CD4-positive, alpha-beta T cell (primary cell): ENCODE measurements around the gene RSPO1. TPM values are rescaled to one million over a fixed set of nuclear protein-coding genes. Genes with fewer than 3 reads are reported as not detected.

ENCODE experiments used
- ATAC-seq: fragments of 200-7000 bp; cut with Tn5 transposase; one replicate; pipeline ENCODE4 v1.10.0; 2022; ENCODE audit warnings: mild to moderate bottlenecking; ENCODE audit not compliant: poor library complexity
- CTCF ChIA-PET: fragments of 350-600 bp; sonication (Branson Sonifier 250); formaldehyde crosslinking; loops from one replicate; lab custom pipeline; 2021; ENCODE audit warnings: antibody characterized with exemption, inconsistent platforms; lab: Charles Lee
- POLR2A ChIA-PET: fragments of 350-600 bp; sonication (Branson Sonifier 250); formaldehyde crosslinking; loops from one replicate; lab custom pipeline; 2021; ENCODE audit warnings: antibody characterized with exemption, inconsistent platforms; lab: Charles Lee
- DNase-seq, 14 experiments: peaks; one replicate each; pipeline ENCODE4 v3.0.0-alpha.2; 2013 to 2020; ENCODE audit warnings: mixed read lengths in 2 of 14
- H3K27ac ChIP-seq, 2 donors: one replicate each; pipeline versions ENCODE4 v1.5.1 to v1.7.0; 2013; ENCODE audit warnings: low read length in 2 of 2, low read depth in 1 of 2, mild to moderate bottlenecking in 1 of 2
- H3K27me3 ChIP-seq, 2 experiments: 1 replicate in 1 of 2; 2 replicates in 1 of 2; pipeline versions ENCODE4 v1.6.1 to v1.7.0; 2013; ENCODE audit warnings: low read length in 2 of 2, control low read depth in 1 of 2, mild to moderate bottlenecking in 1 of 2, moderate library complexity in 1 of 2; ENCODE audit not compliant: insufficient read depth in 2 of 2, control insufficient read depth in 1 of 2
- H3K36me3 ChIP-seq: one replicate; pipeline ENCODE4 v1.6.1; 2013; ENCODE audit warnings: low read length, control low read depth; ENCODE audit not compliant: insufficient read depth
- H3K4me1 ChIP-seq: one replicate; pipeline ENCODE4 v1.6.1; 2013; ENCODE audit warnings: low read length, control low read depth; ENCODE audit not compliant: insufficient read depth
- H3K4me3 ChIP-seq: one replicate; pipeline ENCODE4 v1.5.1; 2013; ENCODE audit warnings: mild to moderate bottlenecking, low read length, moderate library complexity
- H3K9me3 ChIP-seq, 2 experiments: 1 replicate in 1 of 2; 2 replicates in 1 of 2; pipeline versions ENCODE4 v1.6.1 to v1.7.0; 2013; ENCODE audit warnings: low read length in 2 of 2, mild to moderate bottlenecking in 2 of 2, control low read depth in 1 of 2, moderate library complexity in 1 of 2; ENCODE audit not compliant: control insufficient read depth in 1 of 2, insufficient read depth in 1 of 2
- H3K27ac Mint-ChIP-seq: one replicate; pipeline ENCODE4 v1.8.0; 2020; ENCODE audit warnings: mixed read lengths
- H3K27me3 Mint-ChIP-seq: one replicate; pipeline ENCODE4 v1.8.0; 2021; ENCODE audit warnings: mixed read lengths
- H3K36me3 Mint-ChIP-seq: one replicate; pipeline ENCODE4 v1.8.0; 2021; ENCODE audit warnings: low read depth, mixed read lengths
- H3K4me1 Mint-ChIP-seq: one replicate; pipeline ENCODE4 v1.8.0; 2021; ENCODE audit warnings: low read depth, mixed read lengths
- H3K4me3 Mint-ChIP-seq: one replicate; pipeline ENCODE4 v1.8.0; 2020; ENCODE audit warnings: mild to moderate bottlenecking, mixed read lengths
- H3K9me3 Mint-ChIP-seq: one replicate; pipeline ENCODE4 v1.8.0; 2020; ENCODE audit warnings: mixed read lengths
- intact Hi-C, 2 experiments: fragments of 100-400 bp; cut with DNase I in 1 of 2; cut with micrococcal nuclease in 1 of 2; formaldehyde crosslinking; loops; one replicate each; pipeline versions ENCODE4 v1.15.1 to v1.9.0; 2023 to 2025; cut with DNase I, micrococcal nuclease
- total RNA-seq, 174 experiments: library from RNA in 2 of 174; stranded (reverse) in 2 of 174; gene quantifications; one replicate each; pipeline ENCODE4 v1.2.3 and lab custom pipeline; 2021 to 2026
- TF ChIP-seq, protein P1 (sequence below): fragments of 200-600 bp; IDR thresholded peaks from one replicate; pipeline ENCODE4 v1.8.0; 2022; ENCODE audit warnings: antibody characterized with exemption, mild to moderate bottlenecking

RSPO1 gene
- total RNA-seq, 2 experiments from 2014 or later: not detected

DNA sequence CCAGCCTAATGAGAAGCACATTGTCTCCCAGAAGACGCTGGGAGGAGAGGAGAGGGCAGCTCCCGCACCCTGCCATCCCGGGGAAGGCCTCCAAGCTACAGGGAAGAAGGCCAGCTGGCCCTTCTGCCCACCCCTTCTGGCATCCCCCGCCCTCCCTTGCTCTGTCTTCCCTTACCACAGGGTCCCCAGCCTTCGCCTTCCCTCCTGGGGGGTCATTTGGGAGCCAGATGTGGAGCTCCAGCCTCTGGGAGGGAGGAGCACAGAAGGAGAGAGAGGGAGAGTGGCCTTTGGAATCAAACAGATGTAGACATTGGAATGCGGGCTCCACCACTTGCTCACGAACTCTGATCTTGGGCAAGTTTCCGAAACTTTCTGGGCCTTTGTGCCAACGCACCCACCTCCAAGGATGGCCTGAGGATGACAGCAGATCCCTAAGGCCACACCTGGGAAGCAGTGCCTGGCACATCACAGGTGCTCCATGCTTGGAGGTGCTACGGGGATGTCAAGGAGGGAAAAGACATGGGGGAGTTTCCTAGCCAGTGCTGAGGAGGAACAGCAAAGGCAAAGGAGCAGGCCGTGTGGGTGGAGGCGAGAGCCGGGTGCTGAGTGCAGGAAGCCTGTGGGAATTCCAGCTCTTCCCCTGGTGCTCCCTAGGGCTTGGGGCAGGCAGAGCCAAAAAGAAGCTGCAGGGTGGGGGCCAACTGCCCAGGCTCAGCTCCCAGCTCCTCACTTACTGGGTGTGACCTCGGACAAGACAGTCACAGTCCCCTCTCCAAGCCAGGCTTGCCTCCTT lies 23.1 kb upstream of the RSPO1 start:
- no peak overlapping the region for H3K27ac Mint-ChIP-seq
- H3K4me1 ChIP-seq: no peaks in the 10 kb centered on the region

DNA sequence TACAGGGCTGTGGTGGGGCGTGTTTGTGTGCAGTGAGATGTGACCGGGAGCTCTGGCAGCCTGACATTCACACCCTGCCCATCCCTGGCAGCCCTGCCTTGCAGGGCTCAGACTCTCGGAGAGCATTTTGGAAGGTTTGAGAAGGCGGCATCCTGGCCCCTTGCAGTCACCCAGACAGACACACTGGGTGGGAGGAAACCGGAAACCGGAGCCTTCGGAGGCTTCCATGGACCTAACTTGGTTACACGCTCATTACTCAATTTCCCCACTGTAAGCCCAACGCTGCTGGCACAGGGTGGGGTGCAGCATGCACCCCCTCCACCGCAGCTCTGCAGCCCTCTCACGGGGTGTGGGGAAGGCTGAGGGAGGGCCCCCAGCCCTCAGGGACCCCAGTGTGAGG lies 22.2 kb upstream of the RSPO1 start:
- no peak overlapping the region for H3K4me3 Mint-ChIP-seq
- CTCF ChIA-PET: no interaction called here
- Histone ChIP-seq H3K4me1 (no peaks in the 10 kb centered on the region), H3K4me3 (no peak overlapping the region), H3K9me3 (peaks cover 0 to 7% of the 10 kb centered on the region in 2 experiments), H3K27me3 (peaks cover 0 to 4% of the 10 kb centered on the region in 2 experiments), H3K36me3 (no peaks in the 10 kb centered on the region), H3K27ac (no peak overlapping the region)
- H3K27me3 Mint-ChIP-seq: peaks cover 4% of the 10 kb centered on the region
- TF ChIP-seq, protein P1, sequence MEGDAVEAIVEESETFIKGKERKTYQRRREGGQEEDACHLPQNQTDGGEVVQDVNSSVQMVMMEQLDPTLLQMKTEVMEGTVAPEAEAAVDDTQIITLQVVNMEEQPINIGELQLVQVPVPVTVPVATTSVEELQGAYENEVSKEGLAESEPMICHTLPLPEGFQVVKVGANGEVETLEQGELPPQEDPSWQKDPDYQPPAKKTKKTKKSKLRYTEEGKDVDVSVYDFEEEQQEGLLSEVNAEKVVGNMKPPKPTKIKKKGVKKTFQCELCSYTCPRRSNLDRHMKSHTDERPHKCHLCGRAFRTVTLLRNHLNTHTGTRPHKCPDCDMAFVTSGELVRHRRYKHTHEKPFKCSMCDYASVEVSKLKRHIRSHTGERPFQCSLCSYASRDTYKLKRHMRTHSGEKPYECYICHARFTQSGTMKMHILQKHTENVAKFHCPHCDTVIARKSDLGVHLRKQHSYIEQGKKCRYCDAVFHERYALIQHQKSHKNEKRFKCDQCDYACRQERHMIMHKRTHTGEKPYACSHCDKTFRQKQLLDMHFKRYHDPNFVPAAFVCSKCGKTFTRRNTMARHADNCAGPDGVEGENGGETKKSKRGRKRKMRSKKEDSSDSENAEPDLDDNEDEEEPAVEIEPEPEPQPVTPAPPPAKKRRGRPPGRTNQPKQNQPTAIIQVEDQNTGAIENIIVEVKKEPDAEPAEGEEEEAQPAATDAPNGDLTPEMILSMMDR: no peak
- DNase-seq: no peak
- no peaks in the 10 kb centered on the region for H3K9me3 Mint-ChIP-seq
- no peak overlapping the region for H3K27ac Mint-ChIP-seq
- no peak for ATAC-seq
- intact Hi-C loops: no loop called here
- no peaks in the 10 kb centered on the region for H3K4me1 Mint-ChIP-seq
- H3K36me3 Mint-ChIP-seq: no peaks in the 10 kb centered on the region
- POLR2A ChIA-PET: no interaction called here

More for the DNA sequence above, 23.1 kb upstream of the RSPO1 start:
- Mint-ChIP-seq H3K4me3 (no peak overlapping the region), H3K4me1 (no peaks in the 10 kb centered on the region), H3K27me3 (peaks cover 4% of the 10 kb centered on the region), H3K9me3 (no peaks in the 10 kb centered on the region), H3K36me3 (no peaks in the 10 kb centered on the region)
- peaks cover 0 to 7% of the 10 kb centered on the region in 2 experiments for H3K9me3 ChIP-seq
- ATAC-seq (no peak), DNase-seq (no peak)
- H3K4me3 ChIP-seq: no peak overlapping the region
- CTCF ChIA-PET: no interaction called here
- intact Hi-C loops: no loop called here
- POLR2A ChIA-PET: no interaction called here
- TF ChIP-seq, protein P1: no peak
- H3K27me3 ChIP-seq: peaks cover 0 to 4% of the 10 kb centered on the region in 2 experiments
- no peaks in the 10 kb centered on the region for H3K36me3 ChIP-seq
- no peak overlapping the region for H3K27ac ChIP-seq

DNA sequence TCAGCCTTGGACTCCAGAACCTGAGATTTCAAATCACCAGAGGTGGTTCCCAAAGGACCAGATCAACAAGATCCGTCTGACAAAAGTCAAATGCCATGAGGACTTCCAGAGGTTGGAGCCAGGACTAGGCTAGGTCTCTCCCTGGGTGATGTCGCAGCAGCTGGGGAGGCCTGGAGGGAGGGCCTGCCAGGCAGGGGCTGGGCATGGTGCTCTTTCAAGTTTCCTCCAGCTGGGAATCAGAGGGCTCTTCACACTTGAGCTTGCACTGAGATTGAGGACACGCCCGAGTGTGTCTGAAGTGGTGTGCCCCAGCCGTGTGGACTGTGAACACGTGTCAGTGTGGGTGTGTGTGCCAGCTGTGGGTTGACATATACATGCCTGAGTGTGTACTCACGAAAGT lies 21.3 kb upstream of the RSPO1 start:
- TF ChIP-seq, protein P1: no peak
- H3K36me3 Mint-ChIP-seq: no peaks in the 10 kb centered on the region
- no peak overlapping the region for H3K27ac Mint-ChIP-seq
- Histone ChIP-seq H3K9me3 (peaks cover 0 to 7% of the 10 kb centered on the region in 2 experiments), H3K27me3 (peaks cover 0 to 4% of the 10 kb centered on the region in 2 experiments), H3K27ac (no peak overlapping the region), H3K36me3 (no peaks in the 10 kb centered on the region), H3K4me1 (no peaks in the 10 kb centered on the region), H3K4me3 (no peak overlapping the region)
- H3K4me3 Mint-ChIP-seq: no peak overlapping the region
- intact Hi-C loops: no loop called here
- DNase-seq (no peak), ATAC-seq (no peak)
- peaks cover 4% of the 10 kb centered on the region for H3K27me3 Mint-ChIP-seq
- POLR2A ChIA-PET: no interaction called here
- CTCF ChIA-PET: no interaction called here
- no peaks in the 10 kb centered on the region for H3K9me3 Mint-ChIP-seq
- H3K4me1 Mint-ChIP-seq: no peaks in the 10 kb centered on the region
